Measurements from ENCODE around the gene ARL9.

- TF ChIP-seq, protein P1, sequence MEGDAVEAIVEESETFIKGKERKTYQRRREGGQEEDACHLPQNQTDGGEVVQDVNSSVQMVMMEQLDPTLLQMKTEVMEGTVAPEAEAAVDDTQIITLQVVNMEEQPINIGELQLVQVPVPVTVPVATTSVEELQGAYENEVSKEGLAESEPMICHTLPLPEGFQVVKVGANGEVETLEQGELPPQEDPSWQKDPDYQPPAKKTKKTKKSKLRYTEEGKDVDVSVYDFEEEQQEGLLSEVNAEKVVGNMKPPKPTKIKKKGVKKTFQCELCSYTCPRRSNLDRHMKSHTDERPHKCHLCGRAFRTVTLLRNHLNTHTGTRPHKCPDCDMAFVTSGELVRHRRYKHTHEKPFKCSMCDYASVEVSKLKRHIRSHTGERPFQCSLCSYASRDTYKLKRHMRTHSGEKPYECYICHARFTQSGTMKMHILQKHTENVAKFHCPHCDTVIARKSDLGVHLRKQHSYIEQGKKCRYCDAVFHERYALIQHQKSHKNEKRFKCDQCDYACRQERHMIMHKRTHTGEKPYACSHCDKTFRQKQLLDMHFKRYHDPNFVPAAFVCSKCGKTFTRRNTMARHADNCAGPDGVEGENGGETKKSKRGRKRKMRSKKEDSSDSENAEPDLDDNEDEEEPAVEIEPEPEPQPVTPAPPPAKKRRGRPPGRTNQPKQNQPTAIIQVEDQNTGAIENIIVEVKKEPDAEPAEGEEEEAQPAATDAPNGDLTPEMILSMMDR (IDR thresholded peaks at IDR 0.05; ENCODE audit: low read depth, low read length): no peak
- TF ChIP-seq POLR2A (IDR thresholded peaks at IDR 0.05; ENCODE audit: extremely low read depth, insufficient read length): no peak
- TF ChIP-seq, protein P2, sequence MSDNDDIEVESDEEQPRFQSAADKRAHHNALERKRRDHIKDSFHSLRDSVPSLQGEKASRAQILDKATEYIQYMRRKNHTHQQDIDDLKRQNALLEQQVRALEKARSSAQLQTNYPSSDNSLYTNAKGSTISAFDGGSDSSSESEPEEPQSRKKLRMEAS (IDR thresholded peaks at IDR 0.05; ENCODE audit: low read depth, low read length): no peak
These were observed 26.2 kb downstream of the ARL9 start for GRCh38 chr4:56531823-56532222.

Measured in NB4 (cell line).